Ovary (tissue), 9 donors: ENCODE measurements around the gene DEF6. TPM values are rescaled to one million over a fixed set of nuclear protein-coding genes. Genes with fewer than 3 reads are reported as not detected.
"Not testable (repeated sequence)": the region's sequence is repeated elsewhere in the genome, so short reads cannot be mapped to it uniquely, and the experiment has no call there.

Experiments
- DNase-seq, 5 donors: peaks; one replicate each; pipeline ENCODE4 v3.0.0-alpha.2; 2019 to 2020
- H3K27ac ChIP-seq, 2 donors: fragments of 200-600 bp; one replicate each; pipeline versions ENCODE4 v1.5.1 to v1.8.0; 2019 to 2022
- H3K27me3 ChIP-seq: fragments of 200-600 bp; one replicate; pipeline ENCODE4 v1.8.0; 2022
- H3K36me3 ChIP-seq: fragments of 200-600 bp; sonication (generic); one replicate; pipeline ENCODE4 v1.5.1; 2019
- H3K4me1 ChIP-seq: one replicate; pipeline ENCODE4 v1.8.1; 2013; ENCODE audit warnings: mild to moderate bottlenecking, moderate library complexity; ENCODE audit not compliant: insufficient read depth
- H3K4me3 ChIP-seq: fragments of 200-600 bp; sonication (generic); one replicate; pipeline ENCODE4 v1.5.1; 2017
- H3K9me3 ChIP-seq, 2 donors: fragments of 200-600 bp in 1 of 2; sonication (generic) in 1 of 2; one replicate each; pipeline versions ENCODE4 v1.5.1 to v1.8.1; 2013 to 2019; ENCODE audit warnings: mild to moderate bottlenecking in 1 of 2, moderate library complexity in 1 of 2
- CTCF ChIP-seq, 3 donors: fragments of 450-650 bp in 2 of 3; fragments of 200-600 bp in 1 of 3; IDR thresholded peaks; one replicate each; pipeline versions ENCODE4 v1.5.1 to v1.8.0; 2016 to 2022; ENCODE audit warnings: antibody characterized with exemption in 3 of 3, mild to moderate bottlenecking in 1 of 3
- EP300 ChIP-seq: sonication (generic); formaldehyde crosslinking; IDR thresholded peaks from one replicate; pipeline ENCODE4 v1.6.1; 2017; ENCODE audit warnings: antibody characterized with exemption
- POLR2A ChIP-seq: fragments of 450-650 bp; IDR thresholded peaks from one replicate; pipeline ENCODE4 v1.6.1; 2017; ENCODE audit warnings: antibody characterized with exemption, mild to moderate bottlenecking, moderate library complexity
- WGBS, 3 donors: extraction: QIAGEN DNeasy Blood & Tissue Kit in 1 of 3; methylation state at CpG; one replicate each; pipeline versions ENCODE4 v1.1.5 to v1.1.7; 2013 to 2017; 5-methylcytosine and 5-hydroxymethylcytosine counted together
- intact Hi-C, 4 donors: fragments of 100-400 bp; cut with DNase I; formaldehyde crosslinking; loops; one replicate each; pipeline versions ENCODE4 v1.11.0 to v1.15.1; 2022 to 2023
- polyA plus RNA-seq, 2 donors: library from polyadenylated mRNA; stranded (reverse); fragments of 200-250 nt in 1 of 2; fragments of 350-450 nt in 1 of 2; fragmentation: Illumina TruSeq in 1 of 2; extraction: RNeasy Lipid Tissue Mini Kit (QIAGEN cat#74804) in 1 of 2; gene quantifications; one replicate each; pipeline ENCODE4 v1.2.3, GENCODE V29; 2013 to 2014
- total RNA-seq, 7 donors: library from RNA; depleted of rRNA in 2 of 7; stranded (reverse); fragments of >200 nt in 2 of 7; fragmentation: NEBNext Ultra II Directional in 3 of 7; extraction: Animal tissue kit (Norgen Biotek cat#: 25700) in 3 of 7; gene quantifications; one replicate each; pipeline versions ENCODE4 v1.1.0 to v1.2.4, GENCODE V29; 2016 to 2023
- donor health status: DM: no; HTN: no; CAD: no; lungs with moderate emphysema.
- donor health status: DM: no; HTN: no; CAD: no.
- donor health status: Bipolar disorder and iron deficiency.
- donor health status: DM: yes; HTN: yes; CAD: no.
- donor health status: DM: no; HTN: no; CAD: no.
- donor health status: DM: yes; HTN: yes; CAD: no.

DEF6 gene
- total and polyA plus RNA-seq, 9 donors: 1.5 to 6.6 (median 2.9) TPM

- Histone ChIP-seq H3K27ac (no peak overlapping the region), H3K9me3 (no peaks in the 10 kb centered on the region), H3K4me3 (no peak overlapping the region), H3K27me3 (no peaks in the 10 kb centered on the region), H3K4me1 (no peaks in the 10 kb centered on the region), H3K36me3 (no peaks in the 10 kb centered on the region)
- intact Hi-C loops: no loop called here
- 39 to 49% (median 47%) methylated on average over 7 of the region's 7 CpGs for WGBS, 3 donors
- TF ChIP-seq POLR2A (no peak), CTCF (IDR thresholded peaks at IDR 0.05) (peak in 1 of 3 donors; percentile 30)
- peak in 3 of 5 donors; percentile 32 to 56 (median 44) for DNase-seq
These were observed 29.9 kb downstream of the DEF6 start for GRCh38 chr6:35327349-35328027.

GRCh38 chr6:35328108-35328723, 30.6 kb downstream of the DEF6 start:
- DNase-seq: no peak
- no peak for TF ChIP-seq EP300
- TF ChIP-seq POLR2A: no peak
- TF ChIP-seq CTCF (IDR thresholded peaks at IDR 0.05): no peak
- Histone ChIP-seq H3K4me3 (no peak overlapping the region), H3K36me3 (no peaks in the 10 kb centered on the region), H3K27me3 (no peaks in the 10 kb centered on the region), H3K4me1 (no peaks in the 10 kb centered on the region), H3K9me3 (no peaks in the 10 kb centered on the region), H3K27ac (no peak overlapping the region)
- 90 to 100% (median 100%) methylated on average over 1 of the region's 1 CpG for WGBS, 3 donors
- intact Hi-C loops: no loop called here

- H3K4me1 ChIP-seq, H3K27ac ChIP-seq, H3K27me3 ChIP-seq, intact Hi-C loops, H3K4me3 ChIP-seq, DNase-seq, H3K9me3 ChIP-seq, H3K36me3 ChIP-seq: not testable (repeated sequence)
- WGBS, 3 donors: 87 to 91% (median 88%) methylated on average over 8 of the region's 8 CpGs
These were observed 31.3 kb downstream of the DEF6 start for GRCh38 chr6:35328965-35329364.

- intact Hi-C loops: no loop called here
- Histone ChIP-seq H3K27ac (no peak overlapping the region), H3K27me3 (no peaks in the 10 kb centered on the region), H3K4me1 (no peaks in the 10 kb centered on the region), H3K9me3 (no peaks in the 10 kb centered on the region), H3K36me3 (no peaks in the 10 kb centered on the region), H3K4me3 (no peak overlapping the region)
- 77 to 80% (median 78%) methylated on average over 9 of the region's 9 CpGs for WGBS, 3 donors
- DNase-seq: no peak
- TF ChIP-seq EP300 (no peak), CTCF (IDR thresholded peaks at IDR 0.05) (no peak), POLR2A (no peak)
These were observed 33.0 kb downstream of the DEF6 start for GRCh38 chr6:35330541-35331119.

GRCh38 chr6:35332074-35332887, 34.7 kb downstream of the DEF6 start:
- WGBS, 3 donors: 77 to 83% (median 80%) methylated on average over 9 of the region's 9 CpGs

More at GRCh38 chr6:35332074-35332887, 34.7 kb downstream of the DEF6 start:
- H3K36me3 ChIP-seq, H3K9me3 ChIP-seq, H3K4me1 ChIP-seq, H3K4me3 ChIP-seq, intact Hi-C loops, H3K27ac ChIP-seq, DNase-seq, H3K27me3 ChIP-seq: not testable (repeated sequence)
